GM12878 (cell line): ENCODE data around the gene SYPL2. TPM values are rescaled to one million over a fixed set of nuclear protein-coding genes. Genes with fewer than 3 reads are reported as not detected.

Experiments used
- ATAC-seq: fragments of 200-7000 bp; cut with Tn5 transposase; 3 replicates; pipeline ENCODE4 v1.9.1; 2020; ENCODE audit warnings: mild to moderate bottlenecking, moderate library complexity
- BruUV-seq: library from RNA; stranded (reverse); fragments of 400-500 nt; replicated peaks from 2 replicates; lab custom pipeline; 2021; lab: Mats Ljungman, UMichigan
- CTCF ChIA-PET: fragments of 300-600 bp; sonication (Branson Sonifier 250); formaldehyde crosslinking; extraction: SDS; loops from one replicate; lab custom pipeline; 2021; ENCODE audit warnings: inconsistent platforms; lab: Yijun Ruan, JAX
- POLR2A ChIA-PET: fragments of 350-600 bp; formaldehyde crosslinking; extraction: SDS; loops from one replicate; lab custom pipeline; 2021; ENCODE audit warnings: inconsistent platforms; lab: Charles Lee
- RAD21 ChIA-PET: fragments of 300-600 bp; sonication (Branson Sonifier 250); formaldehyde crosslinking; loops from one replicate; lab custom pipeline; 2023; ENCODE audit warnings: antibody characterized with exemption; ENCODE audit not compliant: unreplicated experiment; lab: Charles Lee
- SMC1A ChIA-PET: fragments of 300-600 bp; sonication (Branson Sonifier 250); formaldehyde crosslinking; loops from one replicate; lab custom pipeline; 2023; ENCODE audit not compliant: unreplicated experiment, uncharacterized antibody; lab: Charles Lee
- DNase-seq: peaks from one replicate; pipeline ENCODE4 v3.0.0-alpha.2; 2011; ENCODE audit warnings: low read depth, low spot score
- FAIRE-seq: peaks from 3 replicates; lab custom pipeline; 2011; peaks lifted over from hg19 to GRCh38; lab: Jason Lieb, UNC
- H2AFZ ChIP-seq: 2 replicates; pipeline ENCODE4 v1.6.0; 2011; ENCODE audit warnings: low read depth, low read length, control low read depth; ENCODE audit not compliant: control insufficient read depth
- H3K27ac ChIP-seq: 2 replicates; pipeline ENCODE4 v1.5.1; 2011; ENCODE audit warnings: control low read depth; ENCODE audit not compliant: control insufficient read depth, insufficient read depth
- H3K27me3 ChIP-seq, 2 experiments: replicated peaks in 1 of 2; 2 replicates each; pipeline versions ENCODE4 v1.6.0 to v1.6.1; 2011; ENCODE audit warnings: low read length in 1 of 2; ENCODE audit not compliant: control insufficient read depth in 2 of 2, insufficient read depth in 2 of 2
- H3K36me3 ChIP-seq, 2 experiments: 2 replicates each; pipeline ENCODE4 v1.5.1; 2011; ENCODE audit warnings: low read length in 1 of 2; ENCODE audit not compliant: control insufficient read depth in 2 of 2, insufficient read depth in 2 of 2
- H3K4me1 ChIP-seq: 2 replicates; pipeline ENCODE4 v1.6.1; 2011; ENCODE audit warnings: mild to moderate bottlenecking, low read length, moderate library complexity, mixed read lengths; ENCODE audit not compliant: control insufficient read depth, insufficient read depth
- H3K4me2 ChIP-seq: 2 replicates; pipeline ENCODE4 v1.6.0; 2011; ENCODE audit warnings: control low read depth; ENCODE audit not compliant: control insufficient read depth, insufficient read depth
- H3K4me3 ChIP-seq: fragments of 200-600 bp; sonication (generic); 2 replicates; pipeline ENCODE4 v1.5.1; 2016
- H3K79me2 ChIP-seq: 2 replicates; pipeline ENCODE4 v1.6.0; 2011; ENCODE audit warnings: low read length; ENCODE audit not compliant: control insufficient read depth, insufficient read depth
- H3K9ac ChIP-seq: 2 replicates; pipeline ENCODE4 v1.8.0; 2011; ENCODE audit warnings: low read length, control low read depth, mixed read lengths; ENCODE audit not compliant: control insufficient read depth, insufficient read depth
- H3K9me3 ChIP-seq: replicated peaks from 3 replicates; pipeline ENCODE4 v1.5.1; 2011; ENCODE audit warnings: mild to moderate bottlenecking, low read length; ENCODE audit not compliant: control insufficient read depth, insufficient read depth
- H4K20me1 ChIP-seq: 2 replicates; pipeline ENCODE4 v1.6.0; 2011; ENCODE audit not compliant: control insufficient read depth, insufficient read depth
- IKZF2 ChIP-seq, 2 experiments: fragments of 450-650 bp; IDR thresholded peaks; 2 replicates each; pipeline ENCODE4 v1.6.1; 2017; ENCODE audit warnings: mild to moderate bottlenecking in 2 of 2, moderate library complexity in 2 of 2
- RUNX3 ChIP-seq: IDR thresholded peaks from 2 replicates; pipeline ENCODE4 v1.6.1; 2012; ENCODE audit warnings: low read length, inconsistent platforms
- WGBS: methylation state at CpG from one replicate; pipeline ENCODE4 v1.1.6; 2016; ENCODE audit warnings: low lambda C conversion rate; ENCODE audit not compliant: insufficient replicate concordance, insufficient coverage; ENCODE audit errors: missing lambda C conversion rate; 5-methylcytosine and 5-hydroxymethylcytosine counted together
- in situ Hi-C: fragments of 300-500 bp; cut with MboI; formaldehyde crosslinking; loops from 9 replicates; pipeline ENCODE4 v1.14.3; 2018; ENCODE audit warnings: mixed read lengths
- intact Hi-C: fragments of 100-400 bp; cut with micrococcal nuclease; formaldehyde crosslinking; loops from one replicate; pipeline ENCODE4 v1.14.2; 2022; ENCODE audit not compliant: unreplicated experiment
- polyA plus RNA-seq, 11 experiments: library from polyadenylated mRNA; depleted of rRNA in 4 of 11; unstranded in 6 of 11; stranded (reverse) in 5 of 11; fragments of >200 nt; fragmentation: Nextera tagmentation in 4 of 11; fragmentation: Illumina TruSeq in 1 of 11; extraction: Ambion mirVana in 4 of 11; extraction: Trizol in 1 of 11; gene quantifications; 1 replicate in 1 of 11; 2 replicates in 10 of 11; pipeline versions ENCODE4 v1.2.1 to v1.2.3, GENCODE V29; 2011 to 2016; ENCODE audit warnings: inconsistent platforms in 2 of 11, missing spikeins in 2 of 11, low read depth in 1 of 11
- total RNA-seq, 4 experiments: library from RNA; depleted of rRNA in 3 of 4; stranded (reverse); fragments of >200 nt in 3 of 4; fragmentation: Illumina TruSeq in 1 of 4; extraction: Trizol in 1 of 4; gene quantifications; 2 replicates each; pipeline versions ENCODE4 v1.2.1 to v1.2.3, GENCODE V29; 2013 to 2021
- TF ChIP-seq, protein P1 (sequence below): fragments of 450-650 bp; IDR thresholded peaks from 2 replicates; pipeline ENCODE4 v1.6.1; 2017; ENCODE audit warnings: mild to moderate bottlenecking, low read depth, inconsistent platforms; ENCODE audit not compliant: poor library complexity, severe bottlenecking

The SYPL2 gene
- total and polyA plus RNA-seq, 10 of the 15 experiments (the other 5 are each of a cell fraction or from before 2014, with no cell fraction given), result 0.04 to 0.11 (median 0.06) TPM; not detected in 3

- ChIA-PET POLR2A (no interaction called here), CTCF (interaction anchor here (1.0 to 21.3 kb wide), 3 partner anchors 9 to 424 kb away, joined by 3 to 1280 read pairs (median 16); partner anchors contain the start of genes AMIGO1 and CYB561D1), RAD21 (interaction anchor here (1.5 to 1.9 kb wide), 2 partner anchors 25 to 31 kb away, joined by 3 to 5 read pairs; no protein-coding TSS in a partner anchor), SMC1A (interaction anchor here (1.0 to 12.8 kb wide), 4 partner anchors 9 to 31 kb away, joined by 3 to 205 read pairs (median 6); partner anchors contain the start of genes AMIGO1 and CYB561D1)
- no peaks in the 10 kb centered on the region for H3K9me3 ChIP-seq
- FAIRE-seq, result no peak
- H4K20me1 ChIP-seq, result no peaks in the 10 kb centered on the region
- intact Hi-C loops, result no loop called here
- WGBS, result 78% methylated on average over 2 of the region's 2 CpGs
- no peaks in the 10 kb centered on the region for H3K36me3 ChIP-seq
- DNase-seq, result no peak
- BruUV-seq, result no TSS peak
- H3K27ac ChIP-seq, result no peak overlapping the region
- no peak overlapping the region for H3K9ac ChIP-seq
- H3K4me1 ChIP-seq, result peaks cover 19% of the 10 kb centered on the region
- H3K4me2 ChIP-seq, result no peak overlapping the region
- H2AFZ ChIP-seq, result no peak overlapping the region
- no peak for ATAC-seq
- TF ChIP-seq RUNX3 (peak; percentile 37; the same call in 1 of the 2 replicates), IKZF2 (IDR thresholded peaks at IDR 0.05) (peak in 1 of 2 experiments; percentile 35; a peak in 1 of 4 replicates)
- TF ChIP-seq, protein P1, sequence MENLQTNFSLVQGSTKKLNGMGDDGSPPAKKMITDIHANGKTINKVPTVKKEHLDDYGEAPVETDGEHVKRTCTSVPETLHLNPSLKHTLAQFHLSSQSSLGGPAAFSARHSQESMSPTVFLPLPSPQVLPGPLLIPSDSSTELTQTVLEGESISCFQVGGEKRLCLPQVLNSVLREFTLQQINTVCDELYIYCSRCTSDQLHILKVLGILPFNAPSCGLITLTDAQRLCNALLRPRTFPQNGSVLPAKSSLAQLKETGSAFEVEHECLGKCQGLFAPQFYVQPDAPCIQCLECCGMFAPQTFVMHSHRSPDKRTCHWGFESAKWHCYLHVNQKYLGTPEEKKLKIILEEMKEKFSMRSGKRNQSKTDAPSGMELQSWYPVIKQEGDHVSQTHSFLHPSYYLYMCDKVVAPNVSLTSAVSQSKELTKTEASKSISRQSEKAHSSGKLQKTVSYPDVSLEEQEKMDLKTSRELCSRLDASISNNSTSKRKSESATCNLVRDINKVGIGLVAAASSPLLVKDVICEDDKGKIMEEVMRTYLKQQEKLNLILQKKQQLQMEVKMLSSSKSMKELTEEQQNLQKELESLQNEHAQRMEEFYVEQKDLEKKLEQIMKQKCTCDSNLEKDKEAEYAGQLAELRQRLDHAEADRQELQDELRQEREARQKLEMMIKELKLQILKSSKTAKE, result no peak
- H3K4me3 ChIP-seq, result no peak overlapping the region
- in situ Hi-C loops, result no loop called here
- H3K27me3 ChIP-seq, result peaks cover 0 to 3% of the 10 kb centered on the region in 2 experiments; a peak in 3 of 4 replicates
- H3K79me2 ChIP-seq, result no peaks in the 10 kb centered on the region
These were observed 57.4 kb downstream of the SYPL2 start for GRCh38 chr1:109523706-109524105.
